ACC112 (cell line): ENCODE measurements around the gene CDR2.

Experiments used
- H2AFZ ChIP-seq: fragments of 200-600 bp; sonication (generic); one replicate; pipeline ENCODE4 v1.6.0; 2017; ENCODE audit warnings: antibody characterized with exemption, low read length; ENCODE audit not compliant: unreplicated experiment
- H3K27ac ChIP-seq: fragments of 200-600 bp; sonication (generic); 2 replicates; pipeline ENCODE4 v1.5.1; 2014; ENCODE audit warnings: low read depth, mild to moderate bottlenecking, antibody characterized with exemption, low read length, moderate library complexity
- H3K27me3 ChIP-seq: fragments of 200-600 bp; sonication (generic); 2 replicates; pipeline ENCODE4 v1.6.1; 2014; ENCODE audit warnings: mild to moderate bottlenecking, antibody characterized with exemption, low read length, moderate library complexity, mixed read lengths; ENCODE audit not compliant: insufficient read depth
- H3K36me3 ChIP-seq: fragments of 200-600 bp; sonication (generic); 2 replicates; pipeline ENCODE4 v1.6.1; 2016; ENCODE audit warnings: mild to moderate bottlenecking, antibody characterized with exemption, low read length, moderate library complexity, mixed read lengths; ENCODE audit not compliant: insufficient read depth
- H3K4me1 ChIP-seq: fragments of 200-600 bp; sonication (generic); one replicate; pipeline ENCODE4 v1.6.1; 2016; ENCODE audit warnings: low read length, mixed read lengths; ENCODE audit not compliant: insufficient read depth, unreplicated experiment, control insufficient read depth
- H3K4me3 ChIP-seq: fragments of 200-600 bp; sonication (generic); 2 replicates; pipeline ENCODE4 v1.5.1; 2014; ENCODE audit warnings: mild to moderate bottlenecking, low read depth, low read length
- H3K79me2 ChIP-seq: fragments of 200-600 bp; sonication (generic); one replicate; pipeline ENCODE4 v1.6.0; 2016; ENCODE audit warnings: low read length; ENCODE audit not compliant: control insufficient read depth, unreplicated experiment, insufficient read depth

Gene CDR2

DNA sequence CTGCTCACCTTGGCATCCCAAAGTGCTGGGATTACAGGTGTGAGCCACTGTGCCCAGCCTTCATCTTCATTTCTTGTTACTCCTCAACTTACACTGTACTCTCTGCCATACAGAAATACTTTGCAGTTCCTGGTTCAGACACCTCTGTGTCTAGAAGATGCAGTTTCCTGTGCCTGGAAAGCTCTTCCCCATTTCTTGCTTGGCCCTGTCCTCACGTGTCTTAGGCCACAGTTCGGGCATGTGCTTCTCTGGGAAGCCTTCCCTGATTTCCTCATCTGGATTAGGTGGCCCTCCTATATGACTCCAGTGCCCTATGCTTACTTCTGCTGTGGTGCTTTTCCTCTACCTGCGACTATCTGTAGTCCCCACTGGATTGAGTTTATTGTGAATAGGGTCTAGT lies 26.5 kb upstream of the CDR2 start:
- Histone ChIP-seq H3K36me3 (no peaks in the 10 kb centered on the region), H3K79me2 (no peaks in the 10 kb centered on the region), H3K4me3 (no peak overlapping the region), H2AFZ (no peak overlapping the region), H3K27me3 (no peaks in the 10 kb centered on the region), H3K4me1 (peaks cover 42% of the 10 kb centered on the region), H3K27ac (no peak overlapping the region)

DNA sequence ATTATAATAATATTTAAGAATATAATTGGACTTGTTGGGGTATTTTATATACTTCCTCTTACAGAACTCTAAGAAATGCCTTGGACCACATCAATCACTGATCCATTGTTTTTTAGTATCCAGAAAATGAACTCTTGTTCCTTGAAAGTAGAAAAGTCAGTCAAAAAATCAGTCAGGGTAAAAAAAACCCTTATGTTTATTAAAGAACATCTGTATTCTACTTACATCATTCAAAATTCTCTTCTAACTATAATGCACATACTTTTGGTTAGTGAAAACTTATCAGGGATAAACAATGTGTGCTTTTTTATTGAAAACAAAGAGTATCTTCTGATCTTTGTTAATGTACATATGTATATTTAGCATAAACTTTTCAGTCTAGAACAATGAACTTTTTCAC lies 23.5 kb upstream of the CDR2 start:
- Histone ChIP-seq H3K4me1 (peaks cover 38% of the 10 kb centered on the region), H3K27ac (peak overlapping the region; percentile 46), H3K79me2 (no peaks in the 10 kb centered on the region), H3K36me3 (no peaks in the 10 kb centered on the region), H2AFZ (no peak overlapping the region), H3K4me3 (no peak overlapping the region), H3K27me3 (no peaks in the 10 kb centered on the region)

- H3K27ac ChIP-seq, result peak overlapping the region; percentile 29; the same call in 1 of the 2 replicates
- H3K79me2 ChIP-seq, result no peaks in the 10 kb centered on the region
- H3K4me3 ChIP-seq, result no peak overlapping the region
- H3K27me3 ChIP-seq, result no peaks in the 10 kb centered on the region
- peaks cover 33% of the 10 kb centered on the region for H3K4me1 ChIP-seq
- H3K36me3 ChIP-seq, result no peaks in the 10 kb centered on the region
- H2AFZ ChIP-seq, result no peak overlapping the region
Observed at GRCh38 chr16:22397464-22397863, 23.0 kb upstream of the CDR2 start.

GRCh38 chr16:22395960-22396359 lies 21.5 kb upstream of the CDR2 start:
- Histone ChIP-seq H3K4me3 (no peak overlapping the region), H2AFZ (no peak overlapping the region), H3K4me1 (peaks cover 23% of the 10 kb centered on the region), H3K27ac (no peak overlapping the region), H3K27me3 (no peaks in the 10 kb centered on the region), H3K79me2 (no peaks in the 10 kb centered on the region), H3K36me3 (no peaks in the 10 kb centered on the region)

GRCh38 chr16:22394121-22394520 lies 19.7 kb upstream of the CDR2 start:
- H3K4me3 ChIP-seq, result no peak overlapping the region
- no peaks in the 10 kb centered on the region for H3K27me3 ChIP-seq
- peaks cover 22% of the 10 kb centered on the region for H3K4me1 ChIP-seq
- no peaks in the 10 kb centered on the region for H3K79me2 ChIP-seq
- no peaks in the 10 kb centered on the region for H3K36me3 ChIP-seq
- no peak overlapping the region for H2AFZ ChIP-seq
- no peak overlapping the region for H3K27ac ChIP-seq

GRCh38 chr16:22388101-22388644 lies 13.8 kb upstream of the CDR2 start:
- H3K36me3 ChIP-seq, result no peaks in the 10 kb centered on the region
- no peak overlapping the region for H2AFZ ChIP-seq
- no peaks in the 10 kb centered on the region for H3K27me3 ChIP-seq
- no peak overlapping the region for H3K4me3 ChIP-seq
- peaks cover 13% of the 10 kb centered on the region for H3K4me1 ChIP-seq
- H3K27ac ChIP-seq, result no peak overlapping the region
- no peaks in the 10 kb centered on the region for H3K79me2 ChIP-seq

GRCh38 chr16:22386976-22387375 lies 12.6 kb upstream of the CDR2 start:
- Histone ChIP-seq H2AFZ (no peak overlapping the region), H3K27ac (peak overlapping the region; percentile 43), H3K27me3 (no peaks in the 10 kb centered on the region), H3K36me3 (no peaks in the 10 kb centered on the region), H3K4me3 (no peak overlapping the region), H3K79me2 (no peaks in the 10 kb centered on the region), H3K4me1 (peaks cover 13% of the 10 kb centered on the region)

DNA sequence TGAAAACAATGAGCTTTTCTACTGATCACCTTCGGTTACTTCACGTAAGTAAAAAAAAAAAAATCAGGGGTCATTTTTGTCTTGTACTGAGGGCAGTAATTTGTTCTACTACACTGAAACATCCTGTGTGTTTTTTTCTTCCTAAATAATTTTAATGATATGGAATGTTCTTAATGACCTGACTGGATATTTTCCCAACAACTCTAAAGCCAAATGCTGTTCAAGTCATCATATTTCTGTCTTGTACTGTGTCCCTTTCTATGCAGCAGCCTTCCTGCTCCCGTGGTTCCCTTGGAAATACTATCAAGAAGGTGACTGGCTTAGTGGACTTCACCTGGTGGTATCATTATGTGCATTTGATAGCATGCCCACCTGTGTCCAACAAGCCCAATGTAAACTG lies 10.8 kb upstream of the CDR2 start:
- no peaks in the 10 kb centered on the region for H3K36me3 ChIP-seq
- H3K4me3 ChIP-seq, result no peak overlapping the region
- H3K27ac ChIP-seq, result no peak overlapping the region
- no peaks in the 10 kb centered on the region for H3K27me3 ChIP-seq
- no peak overlapping the region for H2AFZ ChIP-seq
- H3K4me1 ChIP-seq, result peaks cover 13% of the 10 kb centered on the region
- H3K79me2 ChIP-seq, result no peaks in the 10 kb centered on the region

- no peak overlapping the region for H3K4me3 ChIP-seq
- H3K79me2 ChIP-seq, result no peaks in the 10 kb centered on the region
- H2AFZ ChIP-seq, result no peak overlapping the region
- H3K27me3 ChIP-seq, result no peaks in the 10 kb centered on the region
- H3K4me1 ChIP-seq, result peaks cover 13% of the 10 kb centered on the region
- H3K27ac ChIP-seq, result no peak overlapping the region
- no peaks in the 10 kb centered on the region for H3K36me3 ChIP-seq
Observed at GRCh38 chr16:22383827-22384226, 9.4 kb upstream of the CDR2 start.

- H2AFZ ChIP-seq, result no peak overlapping the region
- H3K4me1 ChIP-seq, result peaks cover under 1% of the 10 kb centered on the region
- H3K4me3 ChIP-seq, result no peak overlapping the region
- no peak overlapping the region for H3K27ac ChIP-seq
- no peaks in the 10 kb centered on the region for H3K36me3 ChIP-seq
- H3K79me2 ChIP-seq, result no peaks in the 10 kb centered on the region
- H3K27me3 ChIP-seq, result no peaks in the 10 kb centered on the region
Observed at GRCh38 chr16:22381392-22381791, 7.0 kb upstream of the CDR2 start.

- no peaks in the 10 kb centered on the region for H3K36me3 ChIP-seq
- H3K27me3 ChIP-seq, result no peaks in the 10 kb centered on the region
- H3K79me2 ChIP-seq, result no peaks in the 10 kb centered on the region
- H3K4me3 ChIP-seq, result no peak overlapping the region
- H2AFZ ChIP-seq, result no peak overlapping the region
- no peak overlapping the region for H3K27ac ChIP-seq
- no peaks in the 10 kb centered on the region for H3K4me1 ChIP-seq
Observed at GRCh38 chr16:22380529-22380928, 6.1 kb upstream of the CDR2 start.
